Esophagus muscularis mucosa (tissue), 4 donors: ENCODE data around the gene NOD1. TPM values are rescaled to one million over a fixed set of nuclear protein-coding genes. Genes with fewer than 3 reads are reported as not detected.

Experiments used
- DNase-seq: peaks from one replicate; pipeline ENCODE4 v3.0.0-alpha.2; 2017; ENCODE audit errors: extremely low spot score
- H3K27ac ChIP-seq, 4 donors: fragments of 200-600 bp; sonication (generic); replicated peaks in 1 of 4; 1 replicate in 3 of 4; 2 replicates in 1 of 4; pipeline ENCODE4 v1.5.1; 2016 to 2019; ENCODE audit warnings: mild to moderate bottlenecking in 1 of 4
- H3K27me3 ChIP-seq, 4 donors: fragments of 200-600 bp; sonication (generic); one replicate each; pipeline versions ENCODE4 v1.5.1 to v1.6.0; 2016 to 2019
- H3K36me3 ChIP-seq, 4 donors: fragments of 200-600 bp; sonication (generic); one replicate each; pipeline ENCODE4 v1.5.1; 2016 to 2019
- H3K4me1 ChIP-seq, 4 donors: fragments of 200-600 bp; sonication (generic); one replicate each; pipeline ENCODE4 v1.5.1; 2016 to 2019
- H3K4me3 ChIP-seq, 4 donors: fragments of 200-600 bp; sonication (generic); 1 replicate in 2 of 4; 2 replicates in 2 of 4; pipeline ENCODE4 v1.5.1; 2016 to 2019; ENCODE audit warnings: mild to moderate bottlenecking in 4 of 4, moderate library complexity in 1 of 4
- H3K9me3 ChIP-seq, 4 donors: fragments of 200-600 bp; sonication (generic); 1 replicate in 3 of 4; 2 replicates in 1 of 4; pipeline ENCODE4 v1.5.1; 2016 to 2019
- EP300 ChIP-seq: sonication (generic); formaldehyde crosslinking; IDR thresholded peaks from one replicate; pipeline ENCODE4 v1.6.1; 2017; ENCODE audit warnings: antibody characterized with exemption
- POLR2A ChIP-seq: fragments of 450-650 bp; IDR thresholded peaks from one replicate; pipeline ENCODE4 v1.6.1; 2017; ENCODE audit warnings: antibody characterized with exemption, moderate library complexity, mild to moderate bottlenecking, low read depth
- POLR2AphosphoS5 ChIP-seq, 2 donors: sonication (generic); formaldehyde crosslinking; IDR thresholded peaks; one replicate each; pipeline ENCODE4 v1.6.1; 2017; ENCODE audit warnings: antibody characterized with exemption in 2 of 2
- WGBS: methylation state at CpG from one replicate; pipeline ENCODE4 v1.1.5; 2018; 5-methylcytosine and 5-hydroxymethylcytosine counted together
- intact Hi-C: fragments of 100-400 bp; cut with DNase I; formaldehyde crosslinking; loops from one replicate; pipeline ENCODE4 v1.15.1; 2023
- total RNA-seq, 4 donors: library from RNA; depleted of rRNA; stranded (reverse); fragments of >200 nt; gene quantifications; one replicate each; pipeline versions ENCODE4 v1.1.0 to v1.2.1, GENCODE V29; 2016
- TF ChIP-seq, protein P1 (sequence below), 3 experiments: fragments of 200-600 bp in 2 of 3; fragments of 450-650 bp in 1 of 3; sonication (generic) in 2 of 3; IDR thresholded peaks; one replicate each; pipeline ENCODE4 v1.5.1; 2017 to 2019; ENCODE audit warnings: antibody characterized with exemption in 3 of 3, mild to moderate bottlenecking in 2 of 3, moderate library complexity in 1 of 3

The NOD1 gene
- total RNA-seq, 4 donors from 2014 or later = 11.6 to 22.0 (median 13.0) TPM

DNA sequence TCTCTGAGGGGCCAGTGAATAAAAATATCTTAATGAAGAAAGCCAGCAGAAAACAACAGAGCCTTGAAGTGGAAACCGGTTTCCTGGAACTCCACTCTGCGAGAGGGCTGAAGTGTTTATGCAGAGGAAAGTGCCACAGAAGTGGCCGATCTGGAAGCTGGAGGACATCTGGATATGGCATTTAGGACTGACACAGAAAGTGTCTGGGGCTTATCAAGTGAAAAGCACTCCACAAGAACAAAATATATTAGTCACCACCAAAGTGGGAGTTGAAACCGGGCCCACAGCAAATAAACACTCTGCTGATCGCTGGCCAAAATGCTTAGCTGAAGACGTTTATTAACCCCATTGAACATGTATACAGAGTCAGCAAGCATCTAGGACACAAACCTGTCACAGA lies 7.8 kb downstream of the NOD1 start:
- no peaks in the 10 kb centered on the region for H3K27me3 ChIP-seq
- TF ChIP-seq EP300 (peak; percentile 67), POLR2AphosphoS5 (IDR thresholded peaks at IDR 0.05) (peak; percentile 44 to 58), POLR2A (no peak)
- TF ChIP-seq, protein P1, sequence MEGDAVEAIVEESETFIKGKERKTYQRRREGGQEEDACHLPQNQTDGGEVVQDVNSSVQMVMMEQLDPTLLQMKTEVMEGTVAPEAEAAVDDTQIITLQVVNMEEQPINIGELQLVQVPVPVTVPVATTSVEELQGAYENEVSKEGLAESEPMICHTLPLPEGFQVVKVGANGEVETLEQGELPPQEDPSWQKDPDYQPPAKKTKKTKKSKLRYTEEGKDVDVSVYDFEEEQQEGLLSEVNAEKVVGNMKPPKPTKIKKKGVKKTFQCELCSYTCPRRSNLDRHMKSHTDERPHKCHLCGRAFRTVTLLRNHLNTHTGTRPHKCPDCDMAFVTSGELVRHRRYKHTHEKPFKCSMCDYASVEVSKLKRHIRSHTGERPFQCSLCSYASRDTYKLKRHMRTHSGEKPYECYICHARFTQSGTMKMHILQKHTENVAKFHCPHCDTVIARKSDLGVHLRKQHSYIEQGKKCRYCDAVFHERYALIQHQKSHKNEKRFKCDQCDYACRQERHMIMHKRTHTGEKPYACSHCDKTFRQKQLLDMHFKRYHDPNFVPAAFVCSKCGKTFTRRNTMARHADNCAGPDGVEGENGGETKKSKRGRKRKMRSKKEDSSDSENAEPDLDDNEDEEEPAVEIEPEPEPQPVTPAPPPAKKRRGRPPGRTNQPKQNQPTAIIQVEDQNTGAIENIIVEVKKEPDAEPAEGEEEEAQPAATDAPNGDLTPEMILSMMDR (IDR thresholded peaks at IDR 0.05) = no peak
- peaks cover 0 to 5% (median 0%) of the 10 kb centered on the region in 4 donors for H3K36me3 ChIP-seq
- H3K27ac ChIP-seq = peak overlapping the region; percentile 84 to 87 (median 85)
- peak overlapping the region in 3 of 4 donors; percentile 11 to 19 (median 17) for H3K4me3 ChIP-seq
- no peaks in the 10 kb centered on the region for H3K9me3 ChIP-seq
- DNase-seq = no peak
- intact Hi-C loops = loop anchor here (10.0 kb wide), 1 partner anchor 186 kb away; the partner anchor contains the start of gene ZNRF2
- H3K4me1 ChIP-seq = peaks cover 94 to 100% (median 98%) of the 10 kb centered on the region in 4 donors
- 10% methylated on average over 6 of the region's 6 CpGs for WGBS

DNA sequence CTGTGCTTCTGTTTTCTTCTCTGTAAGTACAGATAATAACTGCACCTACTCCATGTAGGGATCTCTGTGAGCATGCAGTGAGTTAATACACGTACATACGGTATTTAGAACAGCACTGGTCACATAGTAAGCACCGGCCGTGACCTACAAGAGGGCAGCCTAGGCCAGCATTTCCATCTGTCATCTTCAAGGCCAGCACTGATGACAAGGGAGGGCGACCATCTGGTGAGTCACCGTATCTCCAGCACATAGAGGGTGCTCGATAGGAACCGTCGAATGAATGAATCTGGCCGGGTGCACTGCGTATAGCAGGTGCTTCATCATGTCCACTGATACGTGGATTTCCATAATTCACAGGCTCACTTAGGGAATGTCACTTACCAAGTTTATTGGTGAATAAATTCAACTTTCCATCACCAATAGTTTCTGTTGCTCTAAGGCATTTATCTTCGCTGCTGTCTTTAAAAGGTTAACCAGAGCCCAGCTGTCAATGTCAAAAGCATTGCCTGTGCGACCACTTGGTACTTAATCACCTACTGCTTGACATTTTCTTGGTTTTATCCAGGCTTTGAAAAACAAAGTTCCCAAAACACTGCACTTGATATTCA lies 8.3 kb downstream of the NOD1 start:
- TF ChIP-seq EP300 = no peak
- TF ChIP-seq, protein P1 (IDR thresholded peaks at IDR 0.05) = no peak
- peak in 1 of 2 donors; percentile 26 for TF ChIP-seq POLR2AphosphoS5 (IDR thresholded peaks at IDR 0.05)
- no peak for TF ChIP-seq POLR2A
- 33% methylated on average over 9 of the region's 14 CpGs for WGBS
- intact Hi-C loops = loop anchor here (10.0 kb wide), 1 partner anchor 185 kb away; the partner anchor contains the start of gene ZNRF2
- H3K36me3 ChIP-seq = peaks cover 0 to 5% (median 0%) of the 10 kb centered on the region in 4 donors
- H3K9me3 ChIP-seq = no peaks in the 10 kb centered on the region
- H3K27me3 ChIP-seq = no peaks in the 10 kb centered on the region
- no peak for DNase-seq
- peak overlapping the region; percentile 84 to 87 (median 85) for H3K27ac ChIP-seq
- peak overlapping the region in 3 of 4 donors; percentile 11 to 19 (median 17) for H3K4me3 ChIP-seq
- H3K4me1 ChIP-seq = peaks cover 94 to 100% (median 98%) of the 10 kb centered on the region in 4 donors

DNA sequence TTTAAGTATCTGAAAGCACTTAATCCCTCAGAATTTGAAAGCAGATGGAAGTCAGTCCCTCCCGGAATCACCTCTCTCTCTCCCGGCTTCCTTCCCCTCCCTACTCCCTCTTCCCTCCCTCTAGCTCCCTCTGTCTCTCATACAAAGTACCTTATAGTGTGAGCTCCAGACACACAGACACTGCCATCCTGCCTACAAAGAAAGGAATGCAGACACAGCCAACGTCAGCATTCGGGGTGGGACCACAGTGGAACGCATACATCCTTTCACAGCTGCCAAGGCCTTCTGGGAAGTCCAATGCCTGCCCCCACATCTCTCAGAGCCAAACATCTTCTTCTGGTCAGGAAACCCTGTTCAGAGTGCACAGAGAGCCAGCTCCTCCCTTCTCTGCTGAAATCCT lies 9.3 kb downstream of the NOD1 start:
- DNase-seq = peak; percentile 97
- Histone ChIP-seq H3K4me3 (peak overlapping the region; percentile 3 to 32 (median 15)), H3K27me3 (no peaks in the 10 kb centered on the region), H3K36me3 (peaks cover 0 to under 1% (median 0%) of the 10 kb centered on the region in 4 donors), H3K4me1 (peaks cover 94 to 100% (median 98%) of the 10 kb centered on the region in 4 donors), H3K27ac (peak overlapping the region; percentile 84 to 87 (median 85)), H3K9me3 (no peaks in the 10 kb centered on the region)
- 7% methylated on average over 5 of the region's 5 CpGs for WGBS
- TF ChIP-seq POLR2AphosphoS5 (IDR thresholded peaks at IDR 0.05) (peak; percentile 84 to 86), EP300 (peak; percentile 95), POLR2A (peak; percentile 32)
- TF ChIP-seq, protein P1 (IDR thresholded peaks at IDR 0.05) = peak; percentile 41 to 59 (median 49)
- intact Hi-C loops = loop anchor here (5.0 kb wide), 1 partner anchor 37 kb away; no protein-coding TSS in a partner anchor

DNA sequence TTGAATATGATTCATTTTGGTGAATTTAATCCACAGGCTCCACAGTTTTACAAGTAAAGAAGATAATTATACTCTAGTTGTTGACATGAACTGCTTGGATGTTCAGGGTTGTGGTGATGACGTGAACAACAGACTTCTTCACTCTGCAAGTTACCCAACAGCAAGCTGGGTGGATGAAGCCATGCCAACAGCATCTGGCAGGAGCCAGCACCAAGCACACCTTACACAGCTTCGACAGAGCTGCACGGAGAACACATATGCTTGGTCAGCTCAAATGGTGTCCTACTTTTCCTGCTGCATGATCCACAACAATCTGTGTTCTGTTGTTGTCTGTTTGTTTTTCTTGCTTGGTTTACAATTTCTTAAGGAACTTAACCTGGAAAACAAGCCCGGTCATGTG lies 9.8 kb downstream of the NOD1 start:
- H3K4me3 ChIP-seq = peak overlapping the region; percentile 3 to 32 (median 15)
- H3K4me1 ChIP-seq = peaks cover 94 to 100% (median 99%) of the 10 kb centered on the region in 4 donors
- no peaks in the 10 kb centered on the region for H3K27me3 ChIP-seq
- WGBS = 61% methylated on average over 4 of the region's 4 CpGs
- no peak for DNase-seq
- no peaks in the 10 kb centered on the region for H3K36me3 ChIP-seq
- no peaks in the 10 kb centered on the region for H3K9me3 ChIP-seq
- intact Hi-C loops = loop anchor here (5.0 kb wide), 1 partner anchor 36 kb away; no protein-coding TSS in a partner anchor
- TF ChIP-seq POLR2A = no peak
- no peak for TF ChIP-seq POLR2AphosphoS5 (IDR thresholded peaks at IDR 0.05)
- TF ChIP-seq, protein P1 (IDR thresholded peaks at IDR 0.05) = no peak
- TF ChIP-seq EP300 = no peak
- H3K27ac ChIP-seq = peak overlapping the region; percentile 84 to 87 (median 85)
